Putamen (tissue), 1 donor: ENCODE results near the gene CPA2.
"Not testable (repeated sequence)": the region's sequence is repeated elsewhere in the genome, so short reads cannot be mapped to it uniquely, and the experiment has no call there.

ENCODE experiments used
- DNase-seq: peaks from one replicate; pipeline ENCODE4 v3.0.0-alpha.2; 2016; ENCODE audit warnings: low spot score

CPA2 gene

DNA sequence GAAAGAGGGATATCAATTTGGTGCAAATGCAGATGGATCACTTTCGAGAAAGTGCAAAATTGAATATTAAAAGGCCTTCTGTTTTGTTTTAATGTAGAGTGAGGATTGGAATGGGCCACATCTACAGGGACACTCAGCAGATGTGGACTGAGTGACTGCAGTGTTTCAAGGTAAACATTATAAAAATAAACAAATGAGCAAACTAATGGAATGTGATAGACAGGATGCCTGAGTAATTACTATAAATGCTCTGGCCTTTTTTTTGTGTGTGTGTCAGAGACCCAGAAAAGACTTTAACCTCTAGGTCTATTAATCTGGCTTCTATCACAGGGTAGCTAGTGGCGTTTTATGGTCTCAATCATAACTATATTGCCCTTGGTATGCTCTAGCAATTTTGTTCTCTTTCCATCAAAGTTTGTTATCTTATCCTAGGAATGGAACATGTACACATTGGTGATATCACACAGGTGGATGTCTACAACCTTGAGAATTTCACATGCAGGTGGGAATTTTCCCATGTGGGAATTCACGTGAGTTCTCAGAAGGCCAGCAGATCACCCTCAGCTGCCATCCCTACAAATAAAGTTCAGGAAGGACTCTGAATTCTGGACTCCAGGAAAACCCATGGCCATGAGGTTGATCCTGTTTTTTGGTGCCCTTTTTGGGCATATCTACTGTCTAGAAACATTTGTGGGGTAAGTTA lies at the start of gene CPA2:
CPA2 (plus strand) TSS at position 606 of the 703 bp plus-strand sequence; CDS start at position 625, 19 bp downstream.
- DNase-seq: no peak

DNA sequence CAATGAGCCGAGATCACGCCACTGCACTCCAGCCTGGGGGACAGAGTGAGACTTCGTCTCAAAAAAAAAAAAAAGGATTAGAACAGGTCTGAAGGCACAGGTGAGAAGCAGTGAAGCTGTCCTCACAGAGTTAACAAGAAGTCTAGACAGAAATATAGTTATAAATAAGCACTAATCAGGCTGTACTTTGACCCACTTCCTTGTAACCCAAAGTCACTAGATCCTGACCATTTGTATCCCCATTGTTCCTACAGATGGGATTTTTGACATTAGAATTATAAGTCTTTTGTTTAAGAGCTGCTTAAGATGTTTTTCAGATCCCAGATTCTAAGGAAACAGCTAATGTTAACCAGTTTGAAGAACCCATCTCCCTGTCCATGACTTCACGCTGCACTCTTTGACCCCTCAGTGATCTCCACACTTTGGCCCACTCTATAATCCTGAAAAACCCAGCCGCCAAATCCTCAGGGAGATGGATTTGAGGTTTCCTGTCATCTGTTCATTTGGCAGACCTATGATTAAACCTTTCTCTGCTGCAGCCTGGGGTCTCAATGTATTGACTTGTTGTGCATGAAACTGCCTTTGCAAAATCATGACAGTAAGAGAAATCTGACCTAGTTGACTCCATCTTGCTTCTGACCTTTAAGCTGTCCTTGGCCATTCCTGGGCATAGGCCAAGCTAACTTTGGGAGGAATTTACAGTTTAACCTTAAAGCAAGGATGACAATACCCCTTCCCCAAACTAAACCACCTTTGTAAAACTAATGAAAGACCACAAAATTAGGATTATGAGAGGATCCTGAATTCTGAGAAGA lies 47.6 kb upstream of the CPA2 start:
- no peak for DNase-seq

GRCh38 chr7:130219871-130220270 lies 46.8 kb upstream of the CPA2 start:
- DNase-seq: no peak

- DNase-seq: no peak
Measured at GRCh38 chr7:130221746-130222145, 44.9 kb upstream of the CPA2 start.

- DNase-seq: no peak
Measured at GRCh38 chr7:130223646-130224045, 43.0 kb upstream of the CPA2 start.

DNA sequence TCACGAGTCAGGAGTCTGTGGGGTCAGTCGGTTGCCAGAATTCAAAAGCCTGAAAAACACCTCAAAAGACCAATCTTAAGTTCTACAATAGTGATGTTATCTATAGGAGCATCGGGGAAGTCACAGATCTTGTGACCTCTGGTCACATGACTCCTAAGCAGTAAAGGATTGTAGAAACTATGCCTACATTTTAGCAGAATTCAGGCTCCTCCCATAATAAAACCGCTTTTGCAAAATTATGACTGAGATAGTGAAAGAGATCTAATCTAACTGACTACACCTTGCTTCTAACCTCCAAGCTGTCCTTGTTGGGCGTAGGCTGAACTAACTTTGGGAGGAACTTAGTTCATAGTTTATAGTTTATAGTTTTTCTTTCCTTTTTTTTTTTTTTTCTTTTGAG lies 42.5 kb upstream of the CPA2 start:
- DNase-seq: no peak

DNA sequence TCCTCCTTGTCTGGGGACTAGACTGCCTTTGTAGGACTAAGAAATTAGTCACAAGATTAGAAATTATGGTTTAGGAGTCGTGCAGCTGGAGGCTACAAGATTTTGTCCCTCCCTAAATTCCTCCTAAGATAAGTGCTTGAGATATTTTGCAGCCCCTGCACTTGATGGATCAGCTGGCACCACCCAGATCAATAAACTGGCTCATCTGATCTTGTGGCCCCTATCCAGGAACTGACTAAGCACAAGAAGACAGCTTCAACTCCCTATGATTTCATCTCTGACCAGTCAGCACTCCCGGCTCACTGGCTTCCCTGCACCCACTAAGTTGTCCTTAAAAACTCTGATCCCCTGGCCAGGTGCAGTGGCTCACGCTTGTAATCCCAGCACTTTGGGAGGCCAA lies 41.7 kb upstream of the CPA2 start:
- not testable (repeated sequence) for DNase-seq

- no peak for DNase-seq
Measured at GRCh38 chr7:130226333-130226732, 40.3 kb upstream of the CPA2 start.

- peak; percentile 58 for DNase-seq
Measured at GRCh38 chr7:130227883-130228575, 38.6 kb upstream of the CPA2 start.

- DNase-seq: no peak
Measured at GRCh38 chr7:130228840-130229502, 37.7 kb upstream of the CPA2 start.

GRCh38 chr7:130229981-130230380 lies 36.7 kb upstream of the CPA2 start:
- not testable (repeated sequence) for DNase-seq

- peak; percentile 24 for DNase-seq
Measured at GRCh38 chr7:130231792-130232191, 34.9 kb upstream of the CPA2 start.

DNA sequence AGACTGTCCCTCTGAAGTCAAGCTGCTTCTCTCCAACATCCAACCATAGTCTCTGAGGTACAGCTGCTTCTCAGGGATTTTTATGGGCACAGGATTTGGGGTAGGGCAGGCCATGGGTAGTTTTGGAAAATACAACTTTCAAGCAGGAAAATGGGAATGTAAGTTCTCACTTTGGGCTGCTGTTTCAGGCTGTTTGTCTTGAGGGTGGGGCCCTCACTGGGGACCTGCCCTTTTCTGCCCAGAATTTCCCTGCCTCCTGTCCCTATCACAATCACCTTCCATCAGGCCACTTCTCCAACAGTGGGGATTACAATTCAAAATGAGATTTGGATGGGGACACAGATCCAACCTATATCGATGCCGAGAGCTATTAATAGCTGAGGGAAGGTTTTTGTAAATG lies 34.5 kb upstream of the CPA2 start:
- DNase-seq: no peak

DNA sequence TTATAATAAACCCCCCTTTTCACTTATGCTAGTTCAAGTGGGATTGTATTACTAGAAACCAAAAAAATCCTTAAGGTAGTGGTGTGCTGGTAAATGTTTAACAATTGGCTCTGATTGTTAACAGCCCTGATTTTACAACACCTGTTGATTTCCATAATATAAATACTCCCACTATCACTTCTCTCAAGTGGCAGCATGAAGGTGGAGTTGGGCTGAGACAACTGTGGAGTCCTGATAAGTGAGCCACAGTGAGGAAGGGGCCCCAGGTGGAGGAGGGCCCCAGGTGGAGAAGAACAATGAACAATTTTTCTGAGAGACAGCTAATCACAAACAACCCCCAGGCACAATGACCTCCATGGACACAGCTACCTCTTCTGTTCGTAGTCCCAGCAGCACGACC lies 32.6 kb upstream of the CPA2 start:
- no peak for DNase-seq

DNA sequence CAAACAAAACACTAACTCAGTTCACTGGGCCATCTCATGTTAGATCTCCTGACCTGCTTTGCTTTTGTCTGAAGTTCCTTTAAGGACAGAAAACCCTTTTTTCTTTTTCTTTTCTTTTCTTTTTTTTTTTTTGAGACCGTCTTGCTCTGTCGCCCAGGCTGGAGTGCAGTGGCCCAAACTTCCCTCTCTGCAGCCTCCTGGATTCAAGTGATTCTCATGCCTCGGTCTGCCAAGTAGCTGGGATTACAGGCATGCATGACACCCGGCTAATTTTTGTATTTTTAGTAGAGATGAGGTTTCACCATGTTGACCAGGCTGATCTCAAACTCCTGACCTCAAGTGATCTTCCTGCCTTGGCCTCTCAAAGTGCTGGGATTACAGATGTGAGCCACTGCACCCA lies 30.3 kb upstream of the CPA2 start:
- DNase-seq: not testable (repeated sequence)

- DNase-seq: no peak
Measured at GRCh38 chr7:130240240-130240639, 26.4 kb upstream of the CPA2 start.

GRCh38 chr7:130242198-130243014 lies 24.3 kb upstream of the CPA2 start:
- DNase-seq: peak; percentile 50

- DNase-seq: not testable (repeated sequence)
Measured at GRCh38 chr7:130243486-130243885, 23.2 kb upstream of the CPA2 start.

DNA sequence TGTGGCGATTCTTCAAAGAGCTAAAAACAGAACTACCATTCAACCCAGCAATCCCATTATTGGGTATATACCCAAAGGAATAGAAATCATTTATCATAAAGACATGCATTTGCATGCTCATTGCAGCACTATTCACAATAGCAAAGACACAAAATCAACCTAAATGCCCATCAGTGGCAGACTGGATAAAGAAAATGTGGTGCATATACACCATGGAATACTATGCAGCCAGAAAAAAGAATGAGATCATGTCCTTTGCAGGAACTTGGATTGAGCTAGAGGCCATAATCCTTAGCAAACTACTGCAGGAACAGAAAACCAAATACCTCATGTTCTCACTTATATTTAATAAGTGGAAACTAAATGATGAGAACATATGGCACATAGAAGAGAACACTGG lies 20.2 kb upstream of the CPA2 start:
- DNase-seq: not testable (repeated sequence)

- not testable (repeated sequence) for DNase-seq
Measured at GRCh38 chr7:130248842-130249241, 17.8 kb upstream of the CPA2 start.

DNA sequence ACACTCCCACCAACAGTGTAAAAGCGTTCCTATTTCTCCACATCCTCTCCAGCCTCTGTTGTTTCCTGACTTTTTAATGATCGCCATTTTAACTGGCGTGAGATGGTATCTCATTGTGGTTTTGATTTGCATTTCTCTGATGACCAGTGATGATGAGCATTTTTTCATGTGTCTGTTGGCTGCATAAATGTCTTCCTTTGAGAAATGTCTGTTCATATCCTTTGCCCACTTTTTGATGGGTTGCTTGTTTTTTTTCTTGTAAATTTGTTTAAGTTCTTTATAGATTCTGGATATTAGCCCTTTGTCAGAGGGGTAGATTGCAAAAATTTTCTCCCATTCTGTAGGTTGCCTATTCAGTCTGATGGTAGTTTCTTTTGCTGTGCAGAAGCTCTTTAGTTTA lies 17.0 kb upstream of the CPA2 start:
- DNase-seq: not testable (repeated sequence)
